ENCODE results near the gene SCNN1A. TPM values are rescaled to one million over a fixed set of nuclear protein-coding genes. Genes with fewer than 3 reads are reported as not detected.

Gene SCNN1A
- total RNA-seq, 1 experiment from 2014 or later, result 136 TPM

DNA sequence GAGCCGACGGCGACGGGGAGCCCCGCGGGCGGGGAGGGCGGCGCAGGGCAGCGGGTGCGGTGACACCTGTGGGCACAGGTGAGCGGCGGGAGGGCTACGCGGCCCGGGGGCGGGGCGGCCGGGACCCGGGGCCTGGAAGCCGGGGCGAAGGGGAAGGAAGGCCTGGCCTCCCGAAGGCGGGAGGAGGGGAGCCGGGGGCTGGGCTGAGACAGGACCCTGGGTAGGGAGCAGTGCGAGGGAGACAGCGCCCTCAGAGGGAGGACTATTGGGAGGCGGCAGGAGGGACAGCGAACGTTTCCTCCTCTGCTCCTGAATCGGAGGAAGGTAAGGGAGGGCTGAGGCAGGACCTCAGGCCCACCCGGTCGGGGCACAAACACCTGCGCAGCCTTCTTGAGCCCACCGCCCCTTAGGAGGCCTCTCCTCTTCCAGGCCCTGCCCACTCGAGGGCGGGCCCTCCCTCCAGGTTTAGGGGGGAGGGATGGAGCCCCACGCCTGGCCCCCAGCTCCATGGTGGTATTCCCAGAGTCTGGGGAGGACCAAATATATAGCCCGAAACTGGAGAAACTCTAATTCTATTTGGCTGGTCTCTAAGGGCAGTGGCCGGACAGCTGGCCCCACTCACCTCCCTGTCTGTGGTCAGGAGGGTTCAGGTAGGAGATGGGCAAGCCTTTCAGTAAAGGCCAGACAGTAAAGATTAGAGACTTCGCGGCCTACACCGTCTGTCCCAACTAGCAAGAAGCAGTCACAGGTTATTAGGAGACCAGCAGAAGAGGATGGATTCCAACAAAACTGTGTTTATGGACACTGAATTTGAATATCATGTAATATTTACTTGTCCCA, 64.4 kb downstream of the SCNN1A start:
- no peaks in the 10 kb centered on the region for H3K9me3 Mint-ChIP-seq (ENCODE audit: unreplicated experiment)
- no peak for TF ChIP-seq CTCF (IDR thresholded peaks at IDR 0.05; ENCODE audit: unreplicated experiment)
- no peak overlapping the region for H3K4me3 Mint-ChIP-seq (ENCODE audit: unreplicated experiment)
- H3K4me1 Mint-ChIP-seq (ENCODE audit: insufficient read depth, unreplicated experiment), result peaks cover 14% of the 10 kb centered on the region
- intact Hi-C loops (cut with micrococcal nuclease), result no loop called here
- H3K27ac Mint-ChIP-seq (ENCODE audit: low read depth, unreplicated experiment), result no peak overlapping the region
- no TSS peak for BruUV-seq (replicated peaks)
- no peaks in the 10 kb centered on the region for H3K36me3 Mint-ChIP-seq (ENCODE audit: insufficient read depth, unreplicated experiment)
- no peak for DNase-seq (ENCODE audit: unreplicated experiment)
- ChIA-PET POLR2A (interaction anchor here (1.2 to 1.4 kb wide), 2 partner anchors 16 to 21 kb away, joined by 4 read pairs; no protein-coding TSS in a partner anchor), CTCF (interaction anchor here (0.6 kb wide), 1 partner anchor 22 kb away, joined by 3 read pairs; no protein-coding TSS in a partner anchor)
- no peaks in the 10 kb centered on the region for H3K27me3 Mint-ChIP-seq (ENCODE audit: insufficient read depth, unreplicated experiment)

DNA sequence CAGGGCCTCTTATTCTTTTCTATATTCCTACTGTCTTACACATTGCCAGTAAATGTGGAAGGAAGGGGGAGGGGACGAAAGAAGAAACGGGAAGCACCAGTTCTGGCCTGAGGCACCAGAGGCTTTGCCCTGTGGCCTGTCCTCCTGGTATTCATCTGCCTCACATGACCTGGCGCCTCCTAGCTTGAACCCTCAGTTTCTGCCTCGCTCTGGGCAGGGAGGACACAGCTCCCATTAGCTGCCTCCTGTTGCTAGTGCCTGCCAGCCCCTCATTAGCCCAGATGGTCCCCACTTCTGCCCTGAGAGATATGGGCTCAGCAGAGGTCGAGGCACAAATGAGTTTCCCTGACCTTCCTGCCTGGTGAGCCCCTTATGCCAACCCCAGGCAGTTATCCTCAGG, 67.8 kb downstream of the SCNN1A start:
- Mint-ChIP-seq H3K27me3 (ENCODE audit: insufficient read depth, unreplicated experiment) (peaks cover 15% of the 10 kb centered on the region), H3K27ac (ENCODE audit: low read depth, unreplicated experiment) (no peak overlapping the region), H3K4me1 (ENCODE audit: insufficient read depth, unreplicated experiment) (peaks cover 11% of the 10 kb centered on the region), H3K36me3 (ENCODE audit: insufficient read depth, unreplicated experiment) (no peaks in the 10 kb centered on the region), H3K4me3 (ENCODE audit: unreplicated experiment) (no peak overlapping the region), H3K9me3 (ENCODE audit: unreplicated experiment) (no peaks in the 10 kb centered on the region)
- intact Hi-C loops (cut with micrococcal nuclease), result no loop called here
- CTCF ChIA-PET, result interaction anchor here (0.7 to 2.4 kb wide), 4 partner anchors 19 to 319 kb away, joined by 3 to 9 read pairs (median 6); no protein-coding TSS in a partner anchor
- no peak for DNase-seq (ENCODE audit: unreplicated experiment)
- no TSS peak for BruUV-seq (replicated peaks)
- no peak for TF ChIP-seq CTCF (IDR thresholded peaks at IDR 0.05; ENCODE audit: unreplicated experiment)
- POLR2A ChIA-PET, result interaction anchor here (0.7 kb wide), 2 partner anchors 19 to 67 kb away, joined by 3 to 4 read pairs; no protein-coding TSS in a partner anchor

- BruUV-seq (replicated peaks), result no TSS peak
- no peak for TF ChIP-seq CTCF (IDR thresholded peaks at IDR 0.05; ENCODE audit: unreplicated experiment)
- POLR2A ChIA-PET, result interaction anchor here (0.7 kb wide), 2 partner anchors 20 to 67 kb away, joined by 3 to 4 read pairs; no protein-coding TSS in a partner anchor
- H3K36me3 Mint-ChIP-seq (ENCODE audit: insufficient read depth, unreplicated experiment), result no peaks in the 10 kb centered on the region
- intact Hi-C loops (cut with micrococcal nuclease), result no loop called here
- peaks cover 15% of the 10 kb centered on the region for H3K27me3 Mint-ChIP-seq (ENCODE audit: insufficient read depth, unreplicated experiment)
- H3K4me1 Mint-ChIP-seq (ENCODE audit: insufficient read depth, unreplicated experiment), result peaks cover 10% of the 10 kb centered on the region
- DNase-seq (ENCODE audit: unreplicated experiment), result no peak
- CTCF ChIA-PET, result interaction anchor here (0.9 to 2.4 kb wide), 3 partner anchors 20 to 318 kb away, joined by 3 to 9 read pairs (median 8); no protein-coding TSS in a partner anchor
- H3K27ac Mint-ChIP-seq (ENCODE audit: low read depth, unreplicated experiment), result no peak overlapping the region
- H3K4me3 Mint-ChIP-seq (ENCODE audit: unreplicated experiment), result no peak overlapping the region
- H3K9me3 Mint-ChIP-seq (ENCODE audit: unreplicated experiment), result no peaks in the 10 kb centered on the region
Observed at GRCh38 chr12:6306599-6307220, 68.7 kb downstream of the SCNN1A start.

DNA sequence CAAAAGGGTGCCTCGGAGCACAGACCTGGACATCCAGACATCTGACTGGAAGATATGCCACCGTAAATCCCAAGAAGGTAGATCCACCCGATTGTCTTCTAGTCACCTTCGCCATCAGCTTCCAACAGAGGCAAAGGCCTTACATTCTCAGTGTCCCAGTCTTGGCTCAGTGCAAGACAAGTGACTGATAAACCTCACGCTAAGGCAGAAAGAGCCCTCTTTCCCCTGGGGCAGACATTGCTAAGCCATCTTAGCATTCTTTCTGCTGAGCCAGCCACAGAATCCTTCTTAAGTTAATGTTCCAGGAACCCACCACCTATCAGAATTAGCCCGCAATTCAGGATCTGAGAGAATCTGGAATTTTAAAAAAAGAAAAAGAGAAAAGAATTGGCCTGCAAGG, 69.2 kb downstream of the SCNN1A start:
- Mint-ChIP-seq H3K27me3 (ENCODE audit: insufficient read depth, unreplicated experiment) (peaks cover 15% of the 10 kb centered on the region), H3K4me1 (ENCODE audit: insufficient read depth, unreplicated experiment) (peaks cover 10% of the 10 kb centered on the region), H3K4me3 (ENCODE audit: unreplicated experiment) (no peak overlapping the region), H3K9me3 (ENCODE audit: unreplicated experiment) (no peaks in the 10 kb centered on the region), H3K27ac (ENCODE audit: low read depth, unreplicated experiment) (no peak overlapping the region), H3K36me3 (ENCODE audit: insufficient read depth, unreplicated experiment) (no peaks in the 10 kb centered on the region)
- intact Hi-C loops (cut with micrococcal nuclease), result no loop called here
- DNase-seq (ENCODE audit: unreplicated experiment), result no peak
- TF ChIP-seq CTCF (IDR thresholded peaks at IDR 0.05; ENCODE audit: unreplicated experiment), result no peak
- no TSS peak for BruUV-seq (replicated peaks)
- CTCF ChIA-PET, result interaction anchor here (0.6 to 0.7 kb wide), 3 partner anchors 34 to 266 kb away, joined by 4 to 6 read pairs (median 5); no protein-coding TSS in a partner anchor
- POLR2A ChIA-PET, result no interaction called here

Measured in MCF 10A (cell line).